ENCODE measurements around the gene PCBP3.
"Not testable (repeated sequence)": the region's sequence is repeated elsewhere in the genome, so short reads cannot be mapped to it uniquely, and the experiment has no call there.

Gene PCBP3

GRCh38 chr21:45954921-45955320, 311.4 kb downstream of the PCBP3 start:
- DNase-seq = no peak

DNA sequence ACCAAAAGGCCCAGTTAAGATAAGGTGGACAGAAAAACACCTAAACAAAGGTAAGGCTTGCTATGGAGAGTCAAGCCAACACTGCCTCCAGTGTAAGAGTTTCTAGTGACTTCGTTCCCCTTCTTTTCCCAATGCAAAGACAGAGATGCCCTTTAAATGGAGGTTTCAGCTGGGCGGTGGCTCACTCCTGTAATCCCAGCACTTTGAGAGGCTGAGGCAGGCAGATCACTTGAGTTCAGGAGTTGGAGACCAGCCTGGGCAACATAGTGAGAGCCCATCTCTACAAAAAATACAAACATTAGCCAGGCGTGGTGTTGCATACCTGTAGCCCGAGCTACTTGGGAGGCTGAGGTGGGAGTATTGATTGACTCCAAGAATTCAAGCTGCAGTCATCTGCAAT, 314.0 kb downstream of the PCBP3 start:
- DNase-seq = no peak

DNA sequence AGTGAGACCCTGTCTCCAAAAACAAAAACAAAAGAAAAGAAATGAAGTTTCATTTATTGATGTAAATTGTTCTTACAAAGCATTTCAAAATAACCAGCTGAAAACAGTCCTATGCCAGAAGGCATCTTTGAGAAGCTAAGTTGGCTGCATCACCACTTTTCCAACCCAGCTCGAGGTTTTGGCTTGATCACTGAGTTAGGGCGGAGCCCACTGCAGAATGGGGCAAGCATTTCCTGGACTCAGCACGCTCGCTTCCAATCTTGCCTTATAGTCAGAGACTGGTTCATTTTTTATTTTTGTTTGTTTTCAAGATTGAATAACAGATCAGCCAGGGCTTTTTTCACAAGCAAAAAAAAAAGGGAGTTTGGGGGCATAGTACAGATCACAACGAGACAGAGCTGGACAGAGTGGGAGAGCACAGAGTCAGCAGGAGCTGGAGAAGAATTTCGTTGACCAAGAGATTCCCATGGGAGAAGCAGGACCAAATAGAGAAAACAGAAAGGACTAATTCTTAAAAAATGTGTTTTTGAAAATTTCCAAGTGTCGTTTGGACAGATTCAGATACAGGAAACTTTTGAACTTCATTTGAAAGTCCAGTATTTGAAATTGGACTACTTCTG, 314.6 kb downstream of the PCBP3 start:
- DNase-seq = no peak

DNA sequence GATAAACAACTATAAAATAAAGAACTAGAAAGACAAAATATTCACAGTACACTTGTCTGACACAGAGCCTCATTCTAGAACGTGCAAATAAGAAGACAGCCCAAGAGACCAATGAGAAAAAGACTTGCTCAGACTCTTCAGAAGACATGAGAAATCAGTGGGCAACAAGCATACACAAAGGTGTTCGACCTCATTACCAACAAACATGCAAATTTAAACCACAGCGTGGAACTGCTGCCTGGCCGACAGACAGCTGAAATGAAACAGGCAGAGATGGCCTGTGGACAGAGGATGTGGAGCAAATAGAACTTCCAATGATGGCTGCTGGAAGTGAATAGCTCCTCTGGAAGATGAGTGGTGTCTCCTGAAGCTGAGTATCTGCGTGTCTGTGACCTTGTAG, 315.7 kb downstream of the PCBP3 start:
- DNase-seq = no peak

GRCh38 chr21:45959779-45960390, 316.4 kb downstream of the PCBP3 start:
- DNase-seq = no peak

DNA sequence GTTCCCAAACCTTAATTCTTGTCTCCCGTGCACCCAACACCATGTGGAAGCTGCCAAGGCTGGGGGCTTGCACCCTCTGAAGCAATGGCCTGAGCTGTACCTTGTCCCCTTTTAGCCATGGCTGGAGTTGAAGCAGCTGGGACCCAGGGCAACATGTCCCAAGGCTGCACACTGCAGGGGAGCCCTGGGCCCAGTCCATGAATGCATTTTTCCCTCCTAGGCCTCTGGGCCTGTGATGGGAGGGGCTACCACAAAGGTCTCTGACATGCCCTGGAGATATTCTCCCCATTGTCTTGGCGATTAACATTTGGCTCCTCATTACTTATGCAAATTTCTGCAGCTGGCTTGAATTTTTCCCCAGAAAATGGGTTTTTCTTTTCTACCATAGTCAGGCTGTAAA, 317.9 kb downstream of the PCBP3 start:
- DNase-seq = not testable (repeated sequence)

GRCh38 chr21:45962531-45963231, 319.2 kb downstream of the PCBP3 start:
- no peak for DNase-seq

DNA sequence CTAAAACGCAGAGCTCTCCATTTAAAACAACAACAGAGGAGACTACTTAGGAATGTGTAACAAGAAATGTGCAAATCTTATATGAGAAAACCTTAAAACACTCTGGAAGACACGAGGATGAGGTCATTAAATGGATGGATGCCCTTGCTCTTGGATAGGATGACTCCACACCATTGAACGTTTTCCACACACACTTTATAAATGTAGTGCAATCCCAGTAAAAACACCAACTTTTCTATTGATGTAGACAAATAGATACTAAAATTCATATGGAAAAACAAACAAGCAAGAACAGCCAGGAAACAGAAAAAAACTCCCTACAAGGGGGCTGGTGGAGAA, 319.7 kb downstream of the PCBP3 start:
- no peak for DNase-seq

GRCh38 chr21:45964649-45965048, 321.1 kb downstream of the PCBP3 start:
- DNase-seq = no peak

GRCh38 chr21:45965084-45965809, 321.7 kb downstream of the PCBP3 start:
- no peak for DNase-seq

- DNase-seq = no peak
Measured at GRCh38 chr21:45966791-45967394, 323.4 kb downstream of the PCBP3 start.

DNA sequence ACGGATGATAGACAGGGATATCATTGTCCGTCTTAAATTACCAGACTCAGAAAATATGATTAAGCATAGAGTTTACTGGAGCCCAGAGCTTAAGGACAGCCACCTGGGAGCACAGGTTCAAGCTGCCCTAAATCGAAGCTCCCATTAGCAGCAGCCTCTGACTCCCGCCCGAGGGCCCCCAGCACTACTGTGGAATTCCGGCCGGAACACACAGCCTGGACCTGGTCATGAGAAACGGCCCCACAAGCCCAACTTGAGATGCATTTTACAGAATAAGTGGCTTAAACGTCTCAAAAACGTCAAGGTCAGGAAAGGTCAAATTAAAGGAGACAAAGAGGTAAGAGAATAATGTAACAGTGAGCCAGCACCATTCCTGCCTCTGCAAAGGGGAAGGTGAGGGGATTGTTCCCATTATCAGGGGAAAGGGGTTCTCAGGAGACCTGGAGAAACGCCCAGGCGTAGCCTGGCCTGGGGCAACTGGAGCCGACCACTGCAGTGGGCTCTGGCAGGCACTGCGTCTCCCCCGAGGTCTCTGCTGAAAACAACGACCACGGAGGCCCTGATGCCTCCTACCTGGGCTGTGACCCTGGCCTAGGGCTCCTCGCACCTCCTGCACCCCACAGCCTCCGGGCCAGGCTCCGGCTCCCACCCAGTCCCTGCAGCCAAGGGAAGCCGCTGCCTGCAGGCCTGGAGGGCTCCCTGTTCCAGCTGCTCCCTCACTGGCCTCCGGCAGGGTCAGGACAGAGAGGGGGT, 326.6 kb downstream of the PCBP3 start:
- DNase-seq = no peak

DNA sequence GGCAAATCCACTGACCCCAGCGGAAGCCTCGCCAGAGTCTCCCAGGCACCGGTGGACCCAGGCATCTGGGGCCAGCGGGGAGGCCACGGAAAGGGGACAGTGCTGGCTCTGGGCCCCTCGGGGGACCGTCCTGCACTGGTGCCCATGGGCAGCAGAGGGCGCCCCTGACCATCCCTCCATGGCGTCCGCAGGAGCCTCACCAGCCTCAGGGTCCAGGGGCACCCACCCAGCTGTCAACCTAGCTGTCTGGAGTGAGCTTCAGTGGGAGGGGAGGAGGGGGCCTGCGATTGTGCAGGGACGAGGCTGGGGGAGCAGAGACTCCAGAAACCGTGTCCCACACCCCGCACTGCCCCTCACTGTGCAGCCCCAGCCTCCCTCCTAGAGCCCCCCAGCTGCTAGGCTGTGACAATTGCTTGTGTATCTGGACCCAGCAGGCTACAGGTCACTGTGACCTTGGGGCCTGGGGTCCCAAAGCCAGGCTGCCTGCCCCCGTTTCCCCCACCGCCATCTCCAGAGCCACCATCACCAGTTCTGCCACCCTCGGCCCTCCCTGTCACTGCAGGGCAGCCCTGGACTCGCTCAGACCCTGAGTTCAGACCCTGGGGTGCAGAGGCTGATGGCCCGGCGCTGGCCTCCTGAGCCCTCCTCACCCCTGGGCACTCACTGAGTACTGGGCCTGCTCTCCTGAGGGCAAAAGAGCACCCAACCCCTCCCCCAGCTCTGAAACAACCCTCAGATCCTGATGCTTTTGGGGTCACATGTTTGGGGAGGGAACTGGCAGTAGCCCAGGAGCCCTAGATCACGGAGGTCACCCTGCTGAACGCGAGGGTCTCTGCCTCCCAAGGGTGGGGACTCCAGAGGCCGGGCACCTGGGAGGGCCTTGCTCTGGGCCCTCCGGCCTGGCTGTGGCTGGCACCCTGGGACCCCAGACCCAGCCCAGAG, 327.4 kb downstream of the PCBP3 start:
- peak in 1 of 2 donors; percentile 4 for DNase-seq

GRCh38 chr21:45971616-45972352, 328.3 kb downstream of the PCBP3 start:
- DNase-seq = no peak

DNA sequence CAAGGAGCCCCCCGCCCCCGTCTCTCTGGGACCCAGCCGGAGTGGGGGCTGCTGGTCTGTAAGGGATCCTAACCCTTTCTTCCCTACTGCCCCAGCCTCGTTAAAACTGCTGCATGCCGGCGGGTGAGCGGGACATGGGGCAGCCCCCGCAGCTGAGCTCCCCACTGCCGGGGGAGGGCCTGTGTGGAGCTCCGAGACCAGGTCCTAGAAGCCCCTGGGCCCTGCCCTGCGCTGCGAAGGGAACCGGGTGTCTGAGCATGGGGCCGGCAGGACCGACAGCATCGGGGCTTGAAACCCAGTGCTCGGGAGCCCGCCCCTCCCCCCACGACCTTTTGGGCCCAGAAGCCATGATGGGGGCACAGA, 328.8 kb downstream of the PCBP3 start:
- DNase-seq = no peak

- DNase-seq = no peak
Measured at GRCh38 chr21:45972716-45973474, 329.4 kb downstream of the PCBP3 start.

DNA sequence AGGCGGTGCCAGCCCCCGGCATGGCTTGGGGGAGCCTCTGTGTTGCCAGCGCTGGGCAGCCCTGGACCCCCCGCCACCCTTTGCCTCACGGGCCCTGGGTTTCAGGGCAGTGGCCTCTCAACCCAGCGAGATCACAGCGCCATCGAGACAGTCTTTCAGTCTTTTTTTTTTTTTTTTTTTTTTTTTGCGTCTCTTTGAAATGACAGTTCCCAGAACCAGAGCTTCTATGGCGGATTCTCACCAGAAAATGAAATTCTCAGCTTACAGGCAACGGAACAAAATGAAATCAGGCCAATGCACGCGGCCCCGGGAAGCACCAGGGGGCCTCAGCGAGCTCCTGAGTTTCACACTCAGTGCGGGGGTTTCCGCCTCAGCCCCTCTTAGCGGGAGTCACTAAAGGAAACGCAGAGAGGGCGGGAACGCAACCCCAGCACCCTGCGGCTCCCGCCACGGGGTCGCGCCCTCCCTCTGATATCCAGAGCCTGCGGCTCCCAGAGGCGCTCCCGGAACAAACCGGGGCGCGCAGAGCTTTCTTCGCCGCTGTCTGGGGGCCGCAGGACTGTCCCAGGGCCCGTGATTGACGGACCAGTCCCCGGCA, 330.0 kb downstream of the PCBP3 start:
- DNase-seq = peak; percentile 17 to 47

- no peak for DNase-seq
Measured at GRCh38 chr21:45974073-45975019, 330.8 kb downstream of the PCBP3 start.

Measured in bone marrow (tissue), 2 donors.